Activated CD4-positive, CD25-positive, alpha-beta regulatory T cell (primary cell): Measurements from ENCODE around the gene DNMT3L.
"Not testable (repeated sequence)": the region's sequence is repeated elsewhere in the genome, so short reads cannot be mapped to it uniquely, and the experiment has no call there.

Experiments used
- DNase-seq, 4 experiments: peaks; one replicate each; lab custom pipeline; 2025; lab: John Stamatoyannopoulos, UW

The DNMT3L gene

GRCh38 chr21:44249204-44250037, 12.3 kb downstream of the DNMT3L start:
- not testable (repeated sequence) for DNase-seq

- DNase-seq: not testable (repeated sequence)
Measured at GRCh38 chr21:44247904-44248303, 13.8 kb downstream of the DNMT3L start.

GRCh38 chr21:44243980-44244379, 17.7 kb downstream of the DNMT3L start:
- DNase-seq: not testable (repeated sequence)

GRCh38 chr21:44241281-44241680, 20.4 kb downstream of the DNMT3L start:
- DNase-seq: not testable (repeated sequence)

- not testable (repeated sequence) for DNase-seq
Measured at GRCh38 chr21:44240842-44241241, 20.9 kb downstream of the DNMT3L start, which contains the start of gene ICOSLG. Gene ICOSLG, minus strand, starts transcription at chr21:44240943. Its CDS starts 126 bp downstream, at chr21:44240817.

- not testable (repeated sequence) for DNase-seq
Measured at GRCh38 chr21:44240353-44240752, 21.3 kb downstream of the DNMT3L start.

- not testable (repeated sequence) for DNase-seq
Measured at GRCh38 chr21:44229561-44229960, 32.1 kb downstream of the DNMT3L start.

GRCh38 chr21:44228109-44228508, 33.6 kb downstream of the DNMT3L start:
- not testable (repeated sequence) for DNase-seq

GRCh38 chr21:44227614-44228013, 34.1 kb downstream of the DNMT3L start:
- DNase-seq: not testable (repeated sequence)

GRCh38 chr21:44225605-44226004, 36.1 kb downstream of the DNMT3L start:
- not testable (repeated sequence) for DNase-seq

- not testable (repeated sequence) for DNase-seq
Measured at GRCh38 chr21:44223334-44223733, 38.4 kb downstream of the DNMT3L start.

- not testable (repeated sequence) for DNase-seq
Measured at GRCh38 chr21:44220674-44221073, 41.0 kb downstream of the DNMT3L start.

GRCh38 chr21:44218461-44218860, 43.2 kb downstream of the DNMT3L start:
- not testable (repeated sequence) for DNase-seq

GRCh38 chr21:44211978-44212377, 49.7 kb downstream of the DNMT3L start:
- not testable (repeated sequence) for DNase-seq

GRCh38 chr21:44211574-44211973, 50.1 kb downstream of the DNMT3L start:
- DNase-seq: not testable (repeated sequence)

- not testable (repeated sequence) for DNase-seq
Measured at GRCh38 chr21:44207860-44208646, 53.6 kb downstream of the DNMT3L start.

- DNase-seq: not testable (repeated sequence)
Measured at GRCh38 chr21:44206698-44207676, 54.7 kb downstream of the DNMT3L start.

GRCh38 chr21:44206187-44206586, 55.5 kb downstream of the DNMT3L start:
- not testable (repeated sequence) for DNase-seq

GRCh38 chr21:44202590-44203299, 59.0 kb downstream of the DNMT3L start:
- not testable (repeated sequence) for DNase-seq

- not testable (repeated sequence) for DNase-seq
Measured at GRCh38 chr21:44199997-44200396, 61.7 kb downstream of the DNMT3L start.

- DNase-seq: no peak
Measured at GRCh38 chr21:44199448-44199847, 62.2 kb downstream of the DNMT3L start.
